T-helper 2 cell (primary cell): ENCODE results near the gene SKIL.
A peak's percentile ranks its signal among the peaks of the same experiment; 100 is the strongest.

Source experiments
- DNase-seq, 5 experiments: peaks; one replicate each; pipeline versions ENCODE4 v3.0.0 to v3.0.0-alpha.2; 2012 to 2022

Gene SKIL

DNA sequence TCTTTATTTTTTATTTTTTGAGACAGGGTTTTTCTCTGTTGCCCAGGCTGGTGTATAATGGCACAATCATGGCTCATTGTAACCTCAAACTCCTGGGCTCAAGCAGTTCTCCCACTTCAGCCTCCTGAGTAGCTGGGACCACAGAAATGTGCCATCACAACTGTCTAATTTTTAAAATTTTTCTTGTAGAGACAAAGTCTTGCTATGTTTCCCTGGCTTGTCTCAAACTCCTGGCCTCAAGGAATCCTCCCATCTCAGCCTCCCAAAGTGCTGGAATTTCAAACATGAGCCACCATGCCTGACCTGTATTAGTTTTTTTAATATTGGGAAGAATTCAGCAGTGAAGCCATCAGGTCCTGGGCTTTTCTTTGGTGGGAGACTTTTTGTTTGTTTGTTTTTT lies 47.6 kb downstream of the SKIL start:
- DNase-seq, result no peak

DNA sequence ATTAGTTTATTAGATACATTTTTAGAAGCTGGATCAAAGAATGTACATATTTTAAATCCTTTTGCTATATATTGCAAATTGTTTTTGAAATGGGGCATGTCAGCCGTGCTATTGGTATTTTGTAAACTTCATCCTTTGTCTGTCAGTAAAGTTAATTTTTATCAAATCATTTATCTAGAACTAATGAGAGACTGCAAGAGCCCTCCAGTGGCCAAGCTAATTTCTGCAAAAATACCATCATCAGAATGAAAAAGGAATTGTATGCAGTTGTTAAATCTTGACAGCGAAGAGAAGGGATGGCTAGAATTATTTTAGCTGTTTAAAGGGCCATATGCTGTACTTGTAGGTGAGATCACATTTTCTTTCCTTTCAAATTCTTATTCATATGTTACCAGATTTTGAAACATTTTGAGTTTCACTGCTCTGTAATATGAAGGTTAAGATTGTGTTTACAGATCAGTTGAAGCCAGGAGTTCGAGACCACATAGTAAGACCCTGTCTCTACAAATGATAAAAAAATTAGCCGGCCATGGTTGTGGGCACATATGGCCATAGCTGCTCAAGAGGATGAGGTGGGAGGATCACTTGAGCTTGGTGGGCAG lies 53.0 kb downstream of the SKIL start:
- DNase-seq, result no peak

- DNase-seq, result no peak
These were observed 55.8 kb downstream of the SKIL start for GRCh38 chr3:170413291-170413690.

- DNase-seq, result peak in 2 of 5 experiments; percentile 8 to 62
These were observed 56.7 kb downstream of the SKIL start for GRCh38 chr3:170414202-170414663.

GRCh38 chr3:170417090-170417489 lies 59.6 kb downstream of the SKIL start:
- DNase-seq, result no peak

DNA sequence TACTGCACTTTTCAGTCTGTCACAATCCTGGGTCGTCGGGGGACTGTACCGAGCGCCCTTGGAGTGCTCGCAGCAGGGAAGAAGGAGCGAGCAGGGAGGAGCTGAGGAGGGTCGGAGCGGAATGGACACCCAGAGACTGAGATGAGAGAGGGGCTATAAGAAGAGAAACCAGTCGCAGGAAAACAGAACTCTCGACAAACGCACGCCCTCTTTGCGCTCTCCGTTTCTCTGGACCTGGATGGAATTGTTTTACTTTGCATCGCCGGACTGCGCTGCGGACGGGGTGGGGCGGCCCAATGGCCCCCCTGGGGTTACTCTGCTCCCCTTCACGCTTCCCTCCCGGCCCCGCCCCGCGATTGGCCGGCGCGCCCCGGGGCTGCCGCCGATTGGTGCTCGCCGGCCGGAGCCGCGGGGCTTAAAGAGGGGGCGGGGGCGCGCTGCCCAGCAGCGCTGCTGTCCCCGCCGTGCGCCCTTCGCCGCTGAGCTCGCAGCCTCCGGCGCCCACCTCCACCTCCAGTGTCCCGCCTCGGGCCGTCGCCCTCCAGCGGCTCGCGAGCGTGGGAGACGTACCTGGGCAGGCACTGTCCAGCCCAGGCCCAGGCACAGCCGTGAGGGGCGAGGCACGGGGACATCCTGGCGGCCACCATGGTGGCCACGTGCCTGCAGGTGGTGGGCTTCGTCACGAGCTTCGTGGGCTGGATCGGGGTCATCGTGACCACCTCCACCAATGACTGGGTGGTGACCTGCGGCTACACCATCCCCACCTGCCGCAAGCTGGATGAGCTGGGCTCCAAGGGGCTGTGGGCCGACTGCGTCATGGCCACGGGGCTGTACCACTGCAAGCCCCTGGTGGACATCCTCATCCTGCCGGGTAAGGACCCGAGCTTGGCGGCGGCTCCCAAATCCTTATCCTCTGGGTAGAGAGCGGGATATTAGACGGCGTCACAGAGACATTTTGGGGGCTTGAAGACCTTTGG lies 61.2 kb downstream of the SKIL start, which contains the start of gene CLDN11:
CLDN11 (plus strand) TSS at position 447 of the 977 bp plus-strand sequence; CDS start at position 646, 199 bp downstream.
- no peak for DNase-seq

- no peak for DNase-seq
These were observed 62.1 kb downstream of the SKIL start for GRCh38 chr3:170419557-170420087.

GRCh38 chr3:170420307-170420821 lies 62.8 kb downstream of the SKIL start:
- no peak for DNase-seq

GRCh38 chr3:170421111-170421641 lies 63.7 kb downstream of the SKIL start:
- no peak for DNase-seq

DNA sequence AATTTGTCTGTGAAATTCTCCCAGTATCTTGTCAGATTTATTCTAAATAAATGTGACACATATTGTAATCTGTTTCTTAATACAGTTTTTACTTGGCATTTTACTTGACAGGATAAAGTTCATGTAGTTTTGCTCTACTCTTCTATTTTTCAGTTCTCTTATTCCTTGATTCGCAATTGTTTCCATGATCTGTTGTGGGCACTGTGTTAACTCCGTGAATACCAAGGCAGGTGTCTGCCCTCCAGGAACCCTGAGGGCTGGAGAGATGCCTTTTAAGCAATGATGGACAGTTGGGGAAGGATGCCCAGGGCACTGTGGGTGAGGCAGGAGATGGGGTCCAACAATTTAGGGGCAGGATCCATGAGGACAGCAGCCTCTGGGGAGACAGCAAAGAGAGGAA lies 64.2 kb downstream of the SKIL start:
- no peak for DNase-seq

DNA sequence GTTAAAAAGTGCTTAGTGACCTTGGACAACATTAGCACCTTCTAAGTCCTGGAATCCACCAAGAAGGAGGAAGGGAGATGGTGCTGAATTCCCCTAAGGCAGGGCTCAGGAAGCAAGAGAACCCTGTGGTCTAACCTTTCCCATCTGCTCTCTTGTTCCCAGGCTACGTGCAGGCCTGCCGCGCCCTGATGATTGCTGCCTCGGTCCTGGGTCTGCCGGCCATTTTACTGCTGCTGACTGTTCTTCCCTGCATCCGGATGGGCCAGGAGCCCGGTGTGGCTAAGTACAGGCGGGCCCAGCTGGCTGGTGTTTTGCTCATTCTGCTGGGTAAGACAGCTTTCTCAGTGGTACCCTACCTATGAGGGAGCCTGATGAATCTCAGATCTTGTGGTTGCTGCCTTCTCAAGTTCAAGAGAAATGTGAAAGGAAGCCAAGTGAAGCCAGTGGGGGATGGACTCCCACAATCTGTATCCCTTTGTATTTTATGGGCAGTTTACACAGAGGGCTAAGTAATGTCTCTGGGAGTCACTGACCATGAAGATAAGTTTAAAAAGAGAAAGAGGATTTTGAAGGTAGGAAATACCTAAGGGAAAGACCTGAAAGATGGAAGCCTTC lies 65.6 kb downstream of the SKIL start:
- no peak for DNase-seq

- DNase-seq, result peak in 1 of 5 experiments; percentile 22
These were observed 67.4 kb downstream of the SKIL start for GRCh38 chr3:170424879-170425278.

DNA sequence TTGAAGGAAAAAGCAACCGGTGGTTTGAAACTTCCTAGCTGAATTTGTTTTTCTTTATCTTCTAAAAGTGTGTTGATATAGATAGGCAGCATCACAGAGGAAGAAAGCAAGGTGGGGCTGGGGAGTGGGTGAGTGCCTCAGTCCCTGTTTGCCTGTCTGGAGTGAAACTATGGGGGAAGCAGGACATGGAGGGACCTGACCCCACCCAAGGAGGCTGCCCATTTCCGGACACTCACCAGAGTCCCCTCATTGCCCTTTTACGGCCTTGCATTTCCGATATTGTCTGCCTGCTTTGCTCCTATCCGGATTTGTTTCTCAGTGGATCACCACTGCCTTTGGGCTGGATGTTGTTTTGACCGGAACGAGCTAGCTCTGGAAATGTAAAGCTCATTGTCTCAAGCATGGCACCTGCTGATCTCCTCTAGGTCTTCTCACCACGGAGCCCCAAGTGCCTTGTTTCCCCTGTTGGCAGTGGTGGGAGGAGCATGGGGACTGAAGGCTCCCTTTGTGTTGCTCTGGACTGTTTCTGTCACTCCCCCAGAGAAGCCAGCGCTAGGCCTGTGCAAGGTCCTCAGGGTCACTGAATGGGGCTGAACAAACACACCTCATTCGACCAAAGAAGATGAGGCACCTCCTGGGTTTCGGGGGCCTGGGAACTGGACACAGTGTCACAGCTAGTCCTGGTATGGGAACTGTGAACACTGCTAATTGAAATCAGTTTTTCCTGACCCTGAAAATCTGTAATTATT lies 68.2 kb downstream of the SKIL start:
- DNase-seq, result no peak

DNA sequence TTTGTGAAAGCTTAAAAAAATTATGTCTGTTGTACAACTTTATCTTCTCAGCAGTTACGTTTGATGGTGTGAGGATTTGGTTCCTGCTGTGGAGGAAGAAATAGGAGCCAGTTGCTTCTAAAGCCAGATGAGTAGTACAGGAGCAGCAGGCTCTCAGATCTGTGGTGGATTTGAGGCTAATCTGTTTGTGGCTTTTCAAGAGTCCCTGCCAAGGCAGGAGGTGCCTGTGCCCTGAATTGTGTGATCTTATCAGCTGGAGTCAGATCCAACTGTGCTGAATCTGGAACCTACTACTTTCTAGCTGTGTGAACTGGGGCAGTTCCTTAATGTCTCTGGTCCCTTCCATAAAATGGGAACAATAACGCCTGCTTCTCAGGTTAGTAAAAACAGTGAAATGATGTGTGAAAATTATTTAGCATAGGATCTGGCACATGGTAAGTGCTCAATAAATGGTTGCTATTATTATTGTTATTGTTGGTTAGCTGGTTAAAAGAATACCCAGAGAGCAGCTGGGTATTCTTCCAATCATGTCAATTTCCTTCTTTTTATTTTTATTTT lies 68.8 kb downstream of the SKIL start:
- peak in 1 of 5 experiments; percentile 43 for DNase-seq

DNA sequence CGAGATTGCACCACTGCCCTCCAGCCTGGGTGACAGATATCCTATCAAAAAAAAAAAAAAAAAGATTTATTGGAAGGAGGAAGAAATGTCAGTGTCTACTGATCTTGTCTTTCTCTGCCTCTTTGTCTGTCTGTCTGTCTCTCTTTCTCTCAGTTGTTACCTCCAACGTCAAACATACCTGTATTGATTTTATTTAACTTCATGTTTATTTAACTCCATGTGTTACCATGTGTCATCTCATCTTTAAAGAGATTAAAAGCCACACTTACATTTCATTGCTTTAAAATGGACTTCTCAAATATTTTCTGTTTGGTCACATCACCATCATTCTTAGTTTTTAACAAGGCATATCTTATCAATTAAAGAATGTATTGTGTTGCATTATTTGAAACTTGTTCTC lies 70.6 kb downstream of the SKIL start:
- no peak for DNase-seq

GRCh38 chr3:170429050-170429449 lies 71.5 kb downstream of the SKIL start:
- DNase-seq, result no peak

DNA sequence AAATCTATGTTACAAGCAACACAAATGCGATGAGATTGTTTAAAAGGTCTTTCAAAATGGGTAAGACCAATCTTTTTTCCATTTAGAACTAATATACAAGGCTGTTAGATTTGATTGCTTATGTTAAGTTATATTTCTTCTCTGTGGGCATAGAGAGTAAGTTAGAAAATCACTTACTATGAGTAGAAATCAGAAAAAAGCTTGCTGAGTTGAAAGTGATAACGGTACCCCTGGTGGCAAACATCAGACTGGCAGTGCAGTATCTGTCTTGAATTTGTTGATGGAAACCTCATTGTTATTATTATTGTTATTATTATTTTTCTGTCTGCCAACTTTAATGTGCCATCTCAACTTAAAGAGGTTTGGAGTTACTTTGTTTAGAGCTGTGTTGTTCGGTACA lies 73.5 kb downstream of the SKIL start:
- DNase-seq, result no peak

DNA sequence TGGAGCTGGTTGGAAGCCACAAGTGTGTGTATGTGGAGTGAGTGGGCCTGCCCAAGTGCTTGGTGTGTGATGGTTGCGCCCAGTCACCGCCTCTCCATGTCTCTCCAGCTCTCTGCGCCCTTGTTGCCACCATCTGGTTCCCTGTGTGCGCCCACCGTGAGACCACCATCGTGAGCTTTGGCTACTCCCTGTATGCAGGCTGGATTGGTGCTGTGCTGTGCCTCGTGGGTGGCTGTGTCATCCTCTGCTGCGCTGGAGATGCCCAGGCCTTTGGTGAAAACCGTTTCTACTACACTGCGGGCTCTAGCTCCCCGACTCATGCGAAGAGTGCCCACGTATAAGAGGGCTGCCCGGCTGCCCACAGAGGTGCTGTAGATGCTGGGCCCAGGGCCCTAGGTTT lies 74.9 kb downstream of the SKIL start:
- no peak for DNase-seq

DNA sequence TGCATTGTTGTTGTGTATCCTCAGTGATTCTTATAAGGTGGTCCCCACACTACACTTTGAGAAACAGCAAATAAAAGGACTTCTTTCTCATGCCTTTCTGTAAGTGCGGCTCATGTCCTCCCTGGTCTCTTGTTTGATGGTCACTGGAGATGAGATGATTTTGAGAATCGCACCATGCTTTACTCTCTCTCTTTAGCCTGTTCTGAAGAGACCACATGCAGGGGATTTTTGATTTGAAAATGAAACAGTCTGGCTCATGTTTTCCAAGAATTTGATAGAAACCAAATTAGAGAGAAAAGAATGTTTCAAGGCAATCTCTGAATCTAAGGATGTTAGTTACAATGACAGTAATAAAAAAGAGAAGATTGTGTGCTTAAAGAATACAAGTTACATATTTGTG lies 79.2 kb downstream of the SKIL start:
- DNase-seq, result no peak

DNA sequence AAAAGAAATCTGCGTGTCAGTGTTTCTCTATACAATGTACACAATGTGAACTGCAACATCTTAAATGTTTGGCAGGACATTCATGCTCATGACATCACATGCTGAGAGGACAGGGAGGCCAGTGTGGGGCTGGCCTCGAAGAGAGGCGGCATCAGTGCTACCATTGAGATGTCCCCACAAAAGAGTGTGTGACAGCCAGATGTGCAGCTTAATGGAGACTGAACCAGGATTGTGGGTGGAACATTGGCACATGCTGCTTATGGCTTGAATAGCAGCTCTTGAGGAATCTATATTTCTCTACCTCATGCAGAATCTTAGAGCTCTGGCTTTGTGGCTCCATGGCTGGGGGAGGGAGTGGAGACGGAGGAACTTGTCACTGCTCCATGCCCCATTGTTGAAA lies 79.7 kb downstream of the SKIL start:
- no peak for DNase-seq

- no peak for DNase-seq
These were observed 80.3 kb downstream of the SKIL start for GRCh38 chr3:170437696-170438407.
